Psoas muscle (tissue), 8 donors: ENCODE data around the gene SZRD1. TPM values are rescaled to one million over a fixed set of nuclear protein-coding genes. Genes with fewer than 3 reads are reported as not detected.

Experiments
- ATAC-seq, 4 donors: fragments of 200-7000 bp; cut with Tn5 transposase; one replicate each; pipeline ENCODE4 v1.9.1; 2020; ENCODE audit warnings: moderate library complexity in 3 of 4, mild to moderate bottlenecking in 2 of 4
- DNase-seq, 2 donors: peaks; one replicate each; pipeline ENCODE4 v3.0.0-alpha.2; 2020
- H3K27ac ChIP-seq: fragments of 200-600 bp; one replicate; pipeline ENCODE4 v1.8.0; 2022
- H3K27me3 ChIP-seq, 3 donors: fragments of 200-600 bp in 1 of 3; one replicate each; pipeline versions ENCODE4 v1.6.1 to v1.8.0; 2013 to 2022; ENCODE audit warnings: low read length in 2 of 3, mild to moderate bottlenecking in 2 of 3, moderate library complexity in 1 of 3; ENCODE audit not compliant: insufficient read depth in 3 of 3
- H3K36me3 ChIP-seq, 2 donors: fragments of 200-600 bp in 1 of 2; one replicate each; pipeline versions ENCODE4 v1.6.1 to v1.8.0; 2013 to 2022; ENCODE audit warnings: low read depth in 1 of 2, mild to moderate bottlenecking in 1 of 2, moderate library complexity in 1 of 2; ENCODE audit not compliant: insufficient read depth in 1 of 2
- H3K4me1 ChIP-seq: fragments of 200-600 bp; one replicate; pipeline ENCODE4 v1.8.0; 2022
- H3K4me3 ChIP-seq: fragments of 200-600 bp; one replicate; pipeline ENCODE4 v1.8.0; 2022; ENCODE audit warnings: mild to moderate bottlenecking
- H3K9me3 ChIP-seq: fragments of 200-600 bp; one replicate; pipeline ENCODE4 v1.8.0; 2022
- WGBS, 3 donors: extraction: QIAGEN DNeasy Blood & Tissue Kit; methylation state at CpG; one replicate each; pipeline versions ENCODE4 v1.1.6 to v1.1.7; 2013; 5-methylcytosine and 5-hydroxymethylcytosine counted together
- intact Hi-C, 2 donors: fragments of 100-400 bp; cut with DNase I; formaldehyde crosslinking; loops; one replicate each; pipeline versions ENCODE4 v1.11.0 to v1.14.2; 2022
- polyA plus RNA-seq, 3 donors: library from polyadenylated mRNA; stranded (reverse); fragments of 200-250 nt; gene quantifications; one replicate each; pipeline ENCODE4 v1.2.3, GENCODE V29; 2013
- total RNA-seq, 4 donors: library from RNA; stranded (reverse); fragmentation: NEBNext Ultra II Directional in 2 of 4; extraction: Animal tissue kit (Norgen Biotek cat#: 25700) in 2 of 4; gene quantifications; one replicate each; pipeline versions ENCODE4 v1.2.1 to v1.2.4, GENCODE V29; 2021 to 2023
- TF ChIP-seq, protein P1 (sequence below): fragments of 200-600 bp; IDR thresholded peaks from one replicate; pipeline ENCODE4 v1.8.0; 2022; ENCODE audit warnings: antibody characterized with exemption
- donor health status: healthy with polysubstance abuse.
- donor health status: DM: no; HTN: no; CAD: no; lungs with moderate emphysema.
- donor health status: Bipolar disorder and iron deficiency.
- donor health status: healthy.
- donor health status: DM: yes; HTN: yes; CAD: no.
- donor health status: DM: no; HTN: no; CAD: no.
- donor health status: DM: no; HTN: no; CAD: no.
- donor health status: DM: yes; HTN: yes; CAD: no.

The SZRD1 gene
- total and polyA plus RNA-seq, 7 donors: 75.9 to 184 (median 142) TPM

DNA sequence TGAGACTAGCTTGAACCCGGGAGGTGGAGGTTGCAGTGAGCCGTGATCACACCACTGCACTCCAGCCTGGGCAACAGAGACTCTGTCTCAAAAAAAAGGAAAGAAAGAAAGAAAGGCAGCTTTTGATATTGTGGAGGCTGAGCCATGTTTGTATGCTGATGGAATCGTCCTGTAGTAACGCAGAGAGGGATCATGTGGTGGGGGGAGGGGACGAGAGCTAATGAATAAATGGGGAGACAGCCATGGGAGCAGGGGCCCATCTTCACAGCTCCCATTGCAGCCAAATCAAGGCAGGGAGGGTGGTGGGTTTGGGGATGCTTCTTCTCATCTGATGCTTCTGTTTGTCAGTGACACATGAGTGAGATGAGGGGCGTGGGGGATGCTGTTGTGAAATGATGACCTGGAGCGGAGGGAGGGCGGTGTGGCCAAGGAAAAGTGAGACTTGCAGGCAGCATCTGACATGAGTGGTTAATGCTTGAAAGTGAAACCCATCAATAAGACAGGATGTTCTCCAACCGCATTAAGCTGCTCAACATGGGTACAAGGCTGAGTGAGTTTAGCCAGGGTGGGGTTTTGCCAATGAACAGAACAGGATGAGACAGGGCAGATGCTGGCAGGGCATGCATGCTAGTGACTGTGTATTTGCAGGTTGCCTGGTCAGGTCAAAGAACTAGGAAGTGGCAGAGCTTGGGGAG lies 53.5 kb downstream of the SZRD1 start:
- 63 to 66% (median 64%) methylated on average over 9 of the region's 9 CpGs for WGBS, 3 donors
- no peak overlapping the region for H3K4me3 ChIP-seq
- H3K36me3 ChIP-seq: no peaks in the 10 kb centered on the region
- DNase-seq (no peak), ATAC-seq (no peak)
- H3K4me1 ChIP-seq: no peaks in the 10 kb centered on the region
- H3K27me3 ChIP-seq: no peaks in the 10 kb centered on the region
- intact Hi-C loops: no loop called here
- H3K27ac ChIP-seq: no peak overlapping the region
- TF ChIP-seq, protein P1, sequence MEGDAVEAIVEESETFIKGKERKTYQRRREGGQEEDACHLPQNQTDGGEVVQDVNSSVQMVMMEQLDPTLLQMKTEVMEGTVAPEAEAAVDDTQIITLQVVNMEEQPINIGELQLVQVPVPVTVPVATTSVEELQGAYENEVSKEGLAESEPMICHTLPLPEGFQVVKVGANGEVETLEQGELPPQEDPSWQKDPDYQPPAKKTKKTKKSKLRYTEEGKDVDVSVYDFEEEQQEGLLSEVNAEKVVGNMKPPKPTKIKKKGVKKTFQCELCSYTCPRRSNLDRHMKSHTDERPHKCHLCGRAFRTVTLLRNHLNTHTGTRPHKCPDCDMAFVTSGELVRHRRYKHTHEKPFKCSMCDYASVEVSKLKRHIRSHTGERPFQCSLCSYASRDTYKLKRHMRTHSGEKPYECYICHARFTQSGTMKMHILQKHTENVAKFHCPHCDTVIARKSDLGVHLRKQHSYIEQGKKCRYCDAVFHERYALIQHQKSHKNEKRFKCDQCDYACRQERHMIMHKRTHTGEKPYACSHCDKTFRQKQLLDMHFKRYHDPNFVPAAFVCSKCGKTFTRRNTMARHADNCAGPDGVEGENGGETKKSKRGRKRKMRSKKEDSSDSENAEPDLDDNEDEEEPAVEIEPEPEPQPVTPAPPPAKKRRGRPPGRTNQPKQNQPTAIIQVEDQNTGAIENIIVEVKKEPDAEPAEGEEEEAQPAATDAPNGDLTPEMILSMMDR: no peak
- H3K9me3 ChIP-seq: no peaks in the 10 kb centered on the region

- WGBS, 3 donors: 77 to 81% (median 79%) methylated on average over 7 of the region's 7 CpGs
- Histone ChIP-seq H3K36me3 (no peaks in the 10 kb centered on the region), H3K4me1 (no peaks in the 10 kb centered on the region), H3K9me3 (no peaks in the 10 kb centered on the region), H3K27me3 (no peaks in the 10 kb centered on the region), H3K27ac (no peak overlapping the region), H3K4me3 (no peak overlapping the region)
- intact Hi-C loops: no loop called here
- TF ChIP-seq, protein P1: no peak
- DNase-seq (no peak), ATAC-seq (no peak)
These were observed 54.2 kb downstream of the SZRD1 start for GRCh38 chr1:16421201-16421600.

GRCh38 chr1:16422041-16422440 lies 55.0 kb downstream of the SZRD1 start:
- Histone ChIP-seq H3K27me3 (no peaks in the 10 kb centered on the region), H3K9me3 (no peaks in the 10 kb centered on the region), H3K36me3 (no peaks in the 10 kb centered on the region), H3K4me1 (no peaks in the 10 kb centered on the region), H3K27ac (no peak overlapping the region), H3K4me3 (no peak overlapping the region)
- ATAC-seq: no peak
- 82 to 88% (median 85%) methylated on average over 7 of the region's 7 CpGs for WGBS, 3 donors
- intact Hi-C loops: no loop called here
- TF ChIP-seq, protein P1: no peak
- no peak for DNase-seq

- Histone ChIP-seq H3K9me3 (no peaks in the 10 kb centered on the region), H3K27me3 (no peaks in the 10 kb centered on the region), H3K36me3 (no peaks in the 10 kb centered on the region), H3K4me3 (no peak overlapping the region), H3K4me1 (no peaks in the 10 kb centered on the region), H3K27ac (no peak overlapping the region)
- 86 to 94% (median 88%) methylated on average over 10 of the region's 10 CpGs for WGBS, 3 donors
- ATAC-seq: no peak
- TF ChIP-seq, protein P1: no peak
- DNase-seq: no peak
- intact Hi-C loops: no loop called here
These were observed 58.3 kb downstream of the SZRD1 start for GRCh38 chr1:16425125-16426025.
